ENCODE results near the gene OR8S1. TPM values are rescaled to one million over a fixed set of nuclear protein-coding genes. Genes with fewer than 3 reads are reported as not detected.

The OR8S1 gene
- total and polyA plus RNA-seq, 2 of the 8 experiments (the other 6 are each of a cell fraction or from before 2014, with no cell fraction given): not detected

GRCh38 chr12:48536602-48537001 lies 11.2 kb downstream of the OR8S1 start:
- Histone ChIP-seq H4K8ac (ENCODE audit: extremely low read depth, insufficient read depth, low read length) (no peak overlapping the region), H2BK15ac (ENCODE audit: low read length) (no peak overlapping the region)
- 90% methylated on average over 1 of the region's 1 CpG; no CpG with 5 or more reads in 1 of the 2 experiments for WGBS, 2 experiments (ENCODE audit: extremely low coverage in 1 of 2, insufficient coverage in 1 of 2, insufficient read length in 1 of 2, insufficient replicate concordance in 2 of 2, low coverage in 1 of 2, low lambda C conversion rate in 2 of 2, missing lambda C conversion rate in 1 of 2)

More at GRCh38 chr12:48536602-48537001, 11.2 kb downstream of the OR8S1 start:
- Histone ChIP-seq H3K56ac (replicated peaks; ENCODE audit: insufficient read length, low read depth, low read length) (no peak overlapping the region), H3K14ac (ENCODE audit: insufficient read length) (no peak overlapping the region), H3K9me3 (ENCODE audit: insufficient read depth in 2 of 2, low read depth in 1 of 2, low read length in 1 of 2) (no peaks in the 10 kb centered on the region), H4K20me1 (replicated peaks in 1 of 2; ENCODE audit: control insufficient read depth in 1 of 2, insufficient read depth in 2 of 2, low read length in 2 of 2) (no peaks in the 10 kb centered on the region), H3K79me1 (ENCODE audit: low read depth, low read length) (no peaks in the 10 kb centered on the region), H3K4me1 (replicated peaks in 1 of 4; ENCODE audit: control insufficient read depth in 3 of 4, insufficient read depth in 4 of 4, low read length in 3 of 4) (no peaks in the 10 kb centered on the region), H3K9ac (replicated peaks in 1 of 4; ENCODE audit: extremely low read depth in 1 of 4, low read depth in 3 of 4, low read length in 3 of 4) (no peak overlapping the region), H2BK120ac (replicated peaks; ENCODE audit: low read depth, low read length) (no peak overlapping the region), H2BK12ac (ENCODE audit: low read depth, low read length) (no peak overlapping the region), H2AFZ (ENCODE audit: low read length) (no peak overlapping the region), H3K27me3 (replicated peaks in 1 of 4; ENCODE audit: control insufficient read depth in 3 of 4, extremely low read depth in 1 of 4, insufficient read depth in 3 of 4, low read length in 3 of 4) (no peaks in the 10 kb centered on the region), H3K4me2 (ENCODE audit: insufficient read depth in 1 of 2, low read depth in 2 of 2, low read length in 2 of 2) (no peak overlapping the region), H3K27ac (ENCODE audit: low read depth, low read length) (no peak overlapping the region), H3K4ac (replicated peaks; ENCODE audit: insufficient read length, low read depth, low read length) (no peak overlapping the region), H3K4me3 (ENCODE audit: extremely low read depth in 1 of 4, insufficient read depth in 2 of 4, low read depth in 3 of 4, low read length in 4 of 4) (no peak overlapping the region), H3K36me3 (ENCODE audit: control insufficient read depth in 2 of 4, insufficient read depth in 4 of 4, low read length in 3 of 4) (no peaks in the 10 kb centered on the region), H2BK5ac (ENCODE audit: low read depth, low read length) (no peak overlapping the region), H3K79me2 (ENCODE audit: control insufficient read depth in 1 of 2, insufficient read depth in 2 of 2, low read length in 2 of 2) (no peaks in the 10 kb centered on the region), H4K5ac (ENCODE audit: insufficient read length, low read depth, low read length) (no peak overlapping the region), H2AK5ac (ENCODE audit: low read depth, low read length) (no peak overlapping the region), H4K91ac (replicated peaks; ENCODE audit: insufficient read length, low read length) (no peak overlapping the region), H3K23me2 (ENCODE audit: low read depth, low read length) (no peaks in the 10 kb centered on the region), H3K23ac (ENCODE audit: insufficient read length) (no peak overlapping the region), H2BK20ac (ENCODE audit: low read length) (no peak overlapping the region), H3K18ac (ENCODE audit: extremely low read depth, low read length) (no peak overlapping the region)
- FAIRE-seq (no peak), DNase-seq (ENCODE audit: low read depth in 1 of 2, low spot score in 2 of 2) (no peak)
- TF ChIP-seq RNF2 (IDR thresholded peaks at IDR 0.05; ENCODE audit: borderline replicate concordance, low read depth, low read length, missing control alignments, poor library complexity, severe bottlenecking) (no peak), BCL11A (IDR thresholded peaks at IDR 0.05; ENCODE audit: low read depth in 2 of 2, low read length in 2 of 2) (no peak), ASH2L (IDR thresholded peaks at IDR 0.05; ENCODE audit: low read length) (no peak), JUN (IDR thresholded peaks at IDR 0.05; ENCODE audit: low read depth, low read length) (no peak), SIX5 (IDR thresholded peaks at IDR 0.05; ENCODE audit: low read depth, low read length) (no peak), SP1 (IDR thresholded peaks at IDR 0.05; ENCODE audit: low read depth, low read length) (no peak), SIN3A (conservative IDR thresholded peaks at IDR 0.05 in 1 of 2, IDR thresholded peaks at IDR 0.05 in 1 of 2; ENCODE audit: low read depth in 1 of 2, low read length in 2 of 2) (no peak), NRF1 (IDR thresholded peaks at IDR 0.05; ENCODE audit: low read depth, low read length) (no peak), NANOG (IDR thresholded peaks at IDR 0.05; ENCODE audit: insufficient read depth, low read depth, low read length, poor library complexity, severe bottlenecking) (no peak), SP4 (IDR thresholded peaks at IDR 0.05; ENCODE audit: low read length) (no peak), SUZ12 (IDR thresholded peaks at IDR 0.05; ENCODE audit: low read length) (no peak), CBX8 (IDR thresholded peaks at IDR 0.05; ENCODE audit: borderline replicate concordance, low read depth, low read length) (no peak)
- TF ChIP-seq, protein P1, sequence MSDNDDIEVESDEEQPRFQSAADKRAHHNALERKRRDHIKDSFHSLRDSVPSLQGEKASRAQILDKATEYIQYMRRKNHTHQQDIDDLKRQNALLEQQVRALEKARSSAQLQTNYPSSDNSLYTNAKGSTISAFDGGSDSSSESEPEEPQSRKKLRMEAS (IDR thresholded peaks at IDR 0.05): no peak
- ChIA-PET POLR2A (ENCODE audit: partially characterized antibody) (no interaction called here), CTCF (ENCODE audit: partially characterized antibody) (interaction anchor here (10.3 kb wide), 1 partner anchor 81 kb away, joined by 388 read pairs; no protein-coding TSS in a partner anchor)

All from H1 (cell line).